Neuronal stem cell (in vitro differentiated cells): ENCODE data around the gene CYP1B1.
"Not testable (repeated sequence)": the region's sequence is repeated elsewhere in the genome, so short reads cannot be mapped to it uniquely, and the experiment has no call there.

Experiments used
- DNase-seq: peaks from one replicate; pipeline ENCODE4 v3.0.0-alpha.2; 2013; ENCODE audit warnings: low spot score
- H2AFZ ChIP-seq: one replicate; pipeline ENCODE4 v1.6.1; 2013; ENCODE audit warnings: mild to moderate bottlenecking, low read length, inconsistent platforms
- H2AK5ac ChIP-seq: 2 replicates; pipeline ENCODE4 v1.6.1; 2013; ENCODE audit warnings: low read depth, mild to moderate bottlenecking, inconsistent platforms, low read length, moderate library complexity, mixed read lengths
- H2BK120ac ChIP-seq: 2 replicates; pipeline ENCODE4 v1.6.1; 2013; ENCODE audit warnings: low read depth, mild to moderate bottlenecking, inconsistent platforms, low read length, moderate library complexity, mixed read lengths
- H2BK12ac ChIP-seq: one replicate; pipeline ENCODE4 v1.6.1; 2013; ENCODE audit warnings: low read length, inconsistent platforms
- H2BK15ac ChIP-seq: 2 replicates; pipeline ENCODE4 v1.6.1; 2013; ENCODE audit warnings: mild to moderate bottlenecking, low read length, inconsistent platforms, mixed read lengths
- H2BK5ac ChIP-seq: one replicate; pipeline ENCODE4 v1.6.1; 2013; ENCODE audit warnings: inconsistent platforms, mild to moderate bottlenecking, low read length, moderate library complexity
- H3K14ac ChIP-seq: one replicate; pipeline ENCODE4 v1.6.1; 2013; ENCODE audit warnings: low read length, inconsistent platforms
- H3K18ac ChIP-seq: 2 replicates; pipeline ENCODE4 v1.6.1; 2013; ENCODE audit warnings: low read length, inconsistent platforms
- H3K23ac ChIP-seq: 2 replicates; pipeline ENCODE4 v1.6.1; 2013; ENCODE audit warnings: low read depth, mild to moderate bottlenecking, mixed read lengths, low read length, inconsistent platforms; ENCODE audit not compliant: poor library complexity
- H3K27ac ChIP-seq: replicated peaks from 3 replicates; pipeline ENCODE4 v1.5.1; 2013; ENCODE audit warnings: low read length, inconsistent platforms
- H3K27me3 ChIP-seq, 3 experiments: 2 replicates each; pipeline ENCODE4 v1.6.1; 2013; ENCODE audit warnings: low read length in 3 of 3, mild to moderate bottlenecking in 2 of 3, inconsistent platforms in 1 of 3, low read depth in 1 of 3, mixed read lengths in 1 of 3, moderate library complexity in 1 of 3; ENCODE audit not compliant: control insufficient read depth in 3 of 3, insufficient read depth in 3 of 3
- H3K36me3 ChIP-seq, 2 donors: replicated peaks in 1 of 2; 2 replicates each; pipeline ENCODE4 v1.6.1; 2013; ENCODE audit warnings: low read length in 2 of 2; ENCODE audit not compliant: control insufficient read depth in 2 of 2, insufficient read depth in 2 of 2
- H3K4ac ChIP-seq: 2 replicates; pipeline ENCODE4 v1.6.1; 2013; ENCODE audit warnings: inconsistent platforms, mild to moderate bottlenecking, low read length, moderate library complexity
- H3K4me1 ChIP-seq, 2 donors: 1 replicate in 1 of 2; 2 replicates in 1 of 2; pipeline ENCODE4 v1.6.1; 2013; ENCODE audit warnings: low read length in 2 of 2, low read depth in 1 of 2; ENCODE audit not compliant: control insufficient read depth in 2 of 2, insufficient read depth in 1 of 2
- H3K4me2 ChIP-seq: one replicate; pipeline ENCODE4 v1.6.1; 2013; ENCODE audit warnings: mild to moderate bottlenecking, low read length, inconsistent platforms; ENCODE audit not compliant: insufficient read depth, poor library complexity, severe bottlenecking
- H3K4me3 ChIP-seq, 2 donors: 2 replicates each; pipeline ENCODE4 v1.5.1; 2013; ENCODE audit warnings: low read length in 2 of 2, mild to moderate bottlenecking in 2 of 2, inconsistent platforms in 1 of 2, moderate library complexity in 1 of 2
- H3K79me1 ChIP-seq: one replicate; pipeline ENCODE4 v1.6.1; 2013; ENCODE audit warnings: low read depth, mild to moderate bottlenecking, inconsistent platforms, low read length, moderate library complexity
- H3K9ac ChIP-seq: one replicate; pipeline ENCODE4 v1.6.1; 2013; ENCODE audit warnings: mild to moderate bottlenecking, low read depth, low read length, inconsistent platforms; ENCODE audit not compliant: poor library complexity
- H3K9me3 ChIP-seq, 2 donors: replicated peaks in 1 of 2; 2 replicates each; pipeline versions ENCODE3 to v1.6.1; 2013; ENCODE audit warnings: low read length in 2 of 2, mild to moderate bottlenecking in 2 of 2, inconsistent platforms in 1 of 2, low read depth in 1 of 2, mixed read lengths in 1 of 2, moderate library complexity in 1 of 2; ENCODE audit not compliant: control insufficient read depth in 2 of 2, insufficient read depth in 1 of 2
- H4K8ac ChIP-seq: one replicate; pipeline ENCODE4 v1.6.1; 2013; ENCODE audit warnings: low read depth, mild to moderate bottlenecking, inconsistent platforms, low read length, moderate library complexity
- H4K91ac ChIP-seq: one replicate; pipeline ENCODE4 v1.6.1; 2013; ENCODE audit warnings: low read length, low read depth, mild to moderate bottlenecking, inconsistent platforms; ENCODE audit not compliant: poor library complexity
- WGBS, 2 donors: extraction: QIAGEN DNeasy Blood & Tissue Kit; methylation state at CpG; one replicate each; pipeline ENCODE4 v1.1.7; 2013; ENCODE audit warnings: missing lambda C conversion rate in 2 of 2, mixed read lengths in 1 of 2; ENCODE audit not compliant: insufficient read length in 2 of 2, insufficient replicate concordance in 1 of 2; ENCODE audit errors: extremely low coverage in 2 of 2; 5-methylcytosine and 5-hydroxymethylcytosine counted together

The CYP1B1 gene

GRCh38 chr2:38115216-38116032, 39.5 kb upstream of the CYP1B1 start:
- Histone ChIP-seq H2BK12ac (no peak overlapping the region), H3K4me3 (no peak overlapping the region), H3K4me1 (peaks cover 0 to 6% of the 10 kb centered on the region in 2 donors), H3K14ac (no peak overlapping the region), H2BK5ac (no peak overlapping the region), H3K79me1 (no peaks in the 10 kb centered on the region), H3K36me3 (no peaks in the 10 kb centered on the region), H3K27me3 (no peaks in the 10 kb centered on the region), H2BK120ac (no peak overlapping the region), H2AK5ac (no peak overlapping the region), H4K8ac (no peak overlapping the region), H3K18ac (no peak overlapping the region), H3K9me3 (no peaks in the 10 kb centered on the region), H4K91ac (no peak overlapping the region), H3K9ac (no peak overlapping the region), H2AFZ (no peak overlapping the region), H3K27ac (no peak overlapping the region), H2BK15ac (no peak overlapping the region), H3K23ac (no peak overlapping the region), H3K4me2 (no peak overlapping the region), H3K4ac (no peak overlapping the region)
- peak; percentile 76 for DNase-seq
- no CpG with 5 or more reads among the region's 8 CpGs for WGBS, 2 donors

- Histone ChIP-seq H3K4me1 (peaks cover 0 to 6% of the 10 kb centered on the region in 2 donors), H3K36me3 (no peaks in the 10 kb centered on the region), H3K4me2 (no peak overlapping the region), H3K9ac (no peak overlapping the region), H3K27ac (no peak overlapping the region), H4K8ac (no peak overlapping the region), H2BK5ac (no peak overlapping the region), H4K91ac (no peak overlapping the region), H3K14ac (no peak overlapping the region), H3K27me3 (no peaks in the 10 kb centered on the region), H2BK120ac (no peak overlapping the region), H2AK5ac (no peak overlapping the region), H2BK15ac (no peak overlapping the region), H3K9me3 (no peaks in the 10 kb centered on the region), H3K23ac (no peak overlapping the region), H2AFZ (peak overlapping the region; percentile 21), H2BK12ac (no peak overlapping the region), H3K4me3 (no peak overlapping the region), H3K4ac (no peak overlapping the region), H3K18ac (no peak overlapping the region), H3K79me1 (no peaks in the 10 kb centered on the region)
- no CpG with 5 or more reads among the region's 4 CpGs for WGBS, 2 donors
- no peak for DNase-seq
These were observed 38.2 kb upstream of the CYP1B1 start for GRCh38 chr2:38113981-38114708.

- H2BK12ac ChIP-seq: no peak overlapping the region
- no peak overlapping the region for H2BK15ac ChIP-seq
- no peak overlapping the region for H4K8ac ChIP-seq
- DNase-seq: no peak
- H2BK5ac ChIP-seq: no peak overlapping the region
- no peak overlapping the region for H2BK120ac ChIP-seq
- H3K27ac ChIP-seq: no peak overlapping the region
- H2AFZ ChIP-seq: no peak overlapping the region
- no CpG with 5 or more reads among the region's 3 CpGs for WGBS, 2 donors
- H2AK5ac ChIP-seq: no peak overlapping the region
- no peak overlapping the region for H3K4ac ChIP-seq
- no peaks in the 10 kb centered on the region for H3K79me1 ChIP-seq
- no peak overlapping the region for H3K14ac ChIP-seq
- no peak overlapping the region for H3K4me3 ChIP-seq
- H3K4me1 ChIP-seq: peaks cover 2 to 6% of the 10 kb centered on the region in 2 donors
- no peaks in the 10 kb centered on the region for H3K9me3 ChIP-seq
- no peaks in the 10 kb centered on the region for H3K36me3 ChIP-seq
- no peak overlapping the region for H3K18ac ChIP-seq
- no peak overlapping the region for H4K91ac ChIP-seq
- H3K9ac ChIP-seq: no peak overlapping the region
- no peaks in the 10 kb centered on the region for H3K27me3 ChIP-seq
- no peak overlapping the region for H3K4me2 ChIP-seq
- H3K23ac ChIP-seq: no peak overlapping the region
These were observed 37.1 kb upstream of the CYP1B1 start for GRCh38 chr2:38113051-38113450.

- H3K4me1 ChIP-seq, H3K4ac ChIP-seq, H4K91ac ChIP-seq, H3K4me2 ChIP-seq, H3K27me3 ChIP-seq, H2BK12ac ChIP-seq, H2BK15ac ChIP-seq, H3K9me3 ChIP-seq, H3K14ac ChIP-seq, H3K79me1 ChIP-seq, H3K9ac ChIP-seq, DNase-seq, H3K23ac ChIP-seq, H4K8ac ChIP-seq, H3K36me3 ChIP-seq, H2AFZ ChIP-seq, H3K4me3 ChIP-seq, H2AK5ac ChIP-seq, H3K27ac ChIP-seq, H2BK120ac ChIP-seq, H2BK5ac ChIP-seq, H3K18ac ChIP-seq: not testable (repeated sequence)
- WGBS, 2 donors: no CpG with 5 or more reads among the region's 4 CpGs
These were observed 35.4 kb upstream of the CYP1B1 start for GRCh38 chr2:38111350-38111749.
